ENCODE data around the gene PARL. TPM values are rescaled to one million over a fixed set of nuclear protein-coding genes. Genes with fewer than 3 reads are reported as not detected.
"Not testable (repeated sequence)": the region's sequence is repeated elsewhere in the genome, so short reads cannot be mapped to it uniquely, and the experiment has no call there.

The PARL gene
- polyA plus RNA-seq, 6 donors from 2014 or later = 103 to 142 (median 109) TPM

GRCh38 chr3:183895774-183896173 is 11.1 kb upstream of the PARL start:
- ATAC-seq (ENCODE audit: low read depth in 2 of 2) = no peak

GRCh38 chr3:183895296-183895695 is 10.6 kb upstream of the PARL start:
- no peak overlapping the region for H3K4me3 Mint-ChIP-seq
- H3K27ac Mint-ChIP-seq = peak overlapping the region in 1 of 6 donors; percentile 36
- H3K27me3 Mint-ChIP-seq = peaks cover 27 to 40% (median 32%) of the 10 kb centered on the region in 3 donors
- H3K36me3 Mint-ChIP-seq = peaks cover 4 to 7% of the 10 kb centered on the region in 2 donors
- peak; percentile 55 for DNase-seq
- H3K9me3 Mint-ChIP-seq = peaks cover 0 to 8% (median 2%) of the 10 kb centered on the region in 7 donors
- H3K4me1 Mint-ChIP-seq = peaks cover 0 to 5% (median 0%) of the 10 kb centered on the region in 3 donors
- peak; percentile 70 to 82 for ATAC-seq (ENCODE audit: low read depth in 2 of 2)

More at GRCh38 chr3:183895774-183896173, 11.1 kb upstream of the PARL start:
- Mint-ChIP-seq H3K4me3 (no peak overlapping the region), H3K9me3 (peaks cover 0 to 8% (median 2%) of the 10 kb centered on the region in 7 donors), H3K4me1 (peaks cover 0 to 5% (median 0%) of the 10 kb centered on the region in 3 donors), H3K27ac (no peak overlapping the region), H3K36me3 (peaks cover 6 to 9% of the 10 kb centered on the region in 2 donors), H3K27me3 (peaks cover 28 to 41% (median 37%) of the 10 kb centered on the region in 3 donors)
- no peak for DNase-seq

GRCh38 chr3:183892610-183893214 is 8.0 kb upstream of the PARL start:
- Mint-ChIP-seq H3K4me3 (no peak overlapping the region), H3K36me3 (no peaks in the 10 kb centered on the region), H3K27me3 (peaks cover 20 to 26% (median 23%) of the 10 kb centered on the region in 3 donors), H3K4me1 (peaks cover 0 to 5% (median 0%) of the 10 kb centered on the region in 3 donors), H3K27ac (no peak overlapping the region), H3K9me3 (no peaks in the 10 kb centered on the region)
- ATAC-seq (ENCODE audit: low read depth in 2 of 2) = no peak
- DNase-seq = no peak

- Mint-ChIP-seq H3K27ac (peak overlapping the region in 1 of 6 donors; percentile 17), H3K27me3 (peaks cover 6 to 11% (median 8%) of the 10 kb centered on the region in 3 donors), H3K4me1 (peaks cover 26 to 39% (median 31%) of the 10 kb centered on the region in 3 donors), H3K36me3 (peaks cover 0 to 7% of the 10 kb centered on the region in 2 donors), H3K4me3 (peak overlapping the region; percentile 66 to 97 (median 72)), H3K9me3 (no peaks in the 10 kb centered on the region)
- ATAC-seq (ENCODE audit: low read depth in 2 of 2) (no peak), DNase-seq (no peak)
Observed at GRCh38 chr3:183885766-183886165, 1.1 kb upstream of the PARL start.

GRCh38 chr3:183884097-183884426 is 618 bp downstream of the PARL start:
- Mint-ChIP-seq H3K27me3 (peaks cover 0 to 11% (median 0%) of the 10 kb centered on the region in 3 donors), H3K4me3 (peak overlapping the region; percentile 86 to 98 (median 95)), H3K9me3 (no peaks in the 10 kb centered on the region), H3K27ac (peak overlapping the region; percentile 62 to 96 (median 92)), H3K4me1 (peaks cover 27 to 49% (median 40%) of the 10 kb centered on the region in 3 donors), H3K36me3 (peaks cover 0 to 7% of the 10 kb centered on the region in 2 donors)
- DNase-seq (no peak), ATAC-seq (ENCODE audit: low read depth in 2 of 2) (no peak)

GRCh38 chr3:183883291-183884096 is 1.2 kb downstream of the PARL start:
- H3K4me1 Mint-ChIP-seq = peaks cover 28 to 49% (median 46%) of the 10 kb centered on the region in 3 donors
- no peaks in the 10 kb centered on the region for H3K9me3 Mint-ChIP-seq
- ATAC-seq (ENCODE audit: low read depth in 2 of 2) (no peak), DNase-seq (no peak)
- peaks cover 0 to 11% (median 0%) of the 10 kb centered on the region in 3 donors for H3K27me3 Mint-ChIP-seq
- peaks cover 0 to 7% of the 10 kb centered on the region in 2 donors for H3K36me3 Mint-ChIP-seq
- peak overlapping the region; percentile 20 to 96 (median 64) for H3K27ac Mint-ChIP-seq
- H3K4me3 Mint-ChIP-seq = peak overlapping the region; percentile 86 to 98 (median 95)

- Mint-ChIP-seq H3K9me3 (no peaks in the 10 kb centered on the region), H3K27ac (no peak overlapping the region), H3K36me3 (peaks cover 4 to 7% of the 10 kb centered on the region in 2 donors), H3K27me3 (no peaks in the 10 kb centered on the region), H3K4me3 (no peak overlapping the region), H3K4me1 (peaks cover 24 to 59% (median 51%) of the 10 kb centered on the region in 3 donors)
- ATAC-seq (ENCODE audit: low read depth in 2 of 2) (no peak), DNase-seq (no peak)
Observed at GRCh38 chr3:183880121-183880520, 4.6 kb downstream of the PARL start.

GRCh38 chr3:183879243-183879642 is 5.4 kb downstream of the PARL start:
- peaks cover 0 to 4% of the 10 kb centered on the region in 2 donors for H3K36me3 Mint-ChIP-seq
- no peak for ATAC-seq (ENCODE audit: low read depth in 2 of 2)
- H3K9me3 Mint-ChIP-seq = no peaks in the 10 kb centered on the region
- H3K27me3 Mint-ChIP-seq = no peaks in the 10 kb centered on the region
- H3K4me1 Mint-ChIP-seq = peaks cover 16 to 50% (median 50%) of the 10 kb centered on the region in 3 donors
- H3K27ac Mint-ChIP-seq = no peak overlapping the region
- DNase-seq = no peak
- no peak overlapping the region for H3K4me3 Mint-ChIP-seq

GRCh38 chr3:183878071-183878470 is 6.6 kb downstream of the PARL start:
- ATAC-seq (ENCODE audit: low read depth in 2 of 2) = no peak
- peak overlapping the region in 1 of 8 donors; percentile 39 for H3K4me3 Mint-ChIP-seq
- H3K9me3 Mint-ChIP-seq = no peaks in the 10 kb centered on the region
- peaks cover 0 to 4% of the 10 kb centered on the region in 2 donors for H3K36me3 Mint-ChIP-seq
- no peak overlapping the region for H3K27ac Mint-ChIP-seq
- H3K27me3 Mint-ChIP-seq = no peaks in the 10 kb centered on the region
- peaks cover 5 to 38% (median 38%) of the 10 kb centered on the region in 3 donors for H3K4me1 Mint-ChIP-seq
- no peak for DNase-seq

- not testable (repeated sequence) for H3K9me3 Mint-ChIP-seq, H3K36me3 Mint-ChIP-seq
Observed at GRCh38 chr3:183877227-183877626, 7.5 kb downstream of the PARL start.

GRCh38 chr3:183875411-183875810 is 9.3 kb downstream of the PARL start:
- Mint-ChIP-seq H3K9me3 (no peaks in the 10 kb centered on the region), H3K27ac (no peak overlapping the region), H3K27me3 (no peaks in the 10 kb centered on the region), H3K4me3 (no peak overlapping the region), H3K36me3 (peaks cover 0 to 4% of the 10 kb centered on the region in 2 donors), H3K4me1 (peaks cover 10 to 42% (median 39%) of the 10 kb centered on the region in 3 donors)
- DNase-seq (no peak), ATAC-seq (ENCODE audit: low read depth in 2 of 2) (no peak)

More at GRCh38 chr3:183877227-183877626, 7.5 kb downstream of the PARL start:
- not testable (repeated sequence) for DNase-seq; H3K27me3 Mint-ChIP-seq; ATAC-seq (ENCODE audit: low read depth in 2 of 2); H3K4me3 Mint-ChIP-seq
- Mint-ChIP-seq H3K4me1 (peaks cover 3 to 41% (median 36%) of the 10 kb centered on the region in 3 donors), H3K27ac (peak overlapping the region in 1 of 6 donors; percentile 71)

- H3K27ac Mint-ChIP-seq = no peak overlapping the region
- peaks cover 12 to 41% (median 40%) of the 10 kb centered on the region in 3 donors for H3K4me1 Mint-ChIP-seq
- H3K36me3 Mint-ChIP-seq = peaks cover 0 to 4% of the 10 kb centered on the region in 2 donors
- ATAC-seq (ENCODE audit: low read depth in 2 of 2) = no peak
- H3K9me3 Mint-ChIP-seq = no peaks in the 10 kb centered on the region
- no peaks in the 10 kb centered on the region for H3K27me3 Mint-ChIP-seq
- DNase-seq = no peak
- H3K4me3 Mint-ChIP-seq = no peak overlapping the region
Observed at GRCh38 chr3:183873914-183874313, 10.8 kb downstream of the PARL start.

GRCh38 chr3:183871541-183871940 is 13.1 kb downstream of the PARL start:
- H3K9me3 Mint-ChIP-seq = no peaks in the 10 kb centered on the region
- DNase-seq = no peak
- peak overlapping the region in 1 of 6 donors; percentile 62 for H3K27ac Mint-ChIP-seq
- H3K36me3 Mint-ChIP-seq = peaks cover 0 to 1% of the 10 kb centered on the region in 2 donors
- no peak for ATAC-seq (ENCODE audit: low read depth in 2 of 2)
- no peak overlapping the region for H3K4me3 Mint-ChIP-seq
- H3K4me1 Mint-ChIP-seq = peaks cover 15 to 40% (median 26%) of the 10 kb centered on the region in 3 donors
- H3K27me3 Mint-ChIP-seq = no peaks in the 10 kb centered on the region

Measured in naive B cell (primary cell).